Gastrocnemius medialis (tissue), 4 donors: Measurements from ENCODE around the gene ADRA1B.

Experiments
- POLR2A ChIP-seq, 2 donors: fragments of 450-650 bp; IDR thresholded peaks; one replicate each; pipeline ENCODE4 v1.6.1; 2017; ENCODE audit warnings: antibody characterized with exemption in 2 of 2, mild to moderate bottlenecking in 2 of 2, moderate library complexity in 2 of 2
- TF ChIP-seq, protein P1 (sequence below), 5 experiments: fragments of 450-650 bp in 3 of 5; fragments of 200-600 bp in 2 of 5; sonication (generic) in 2 of 5; IDR thresholded peaks in 4 of 5; conservative IDR thresholded peaks in 1 of 5; 1 replicate in 4 of 5; 2 replicates in 1 of 5; pipeline ENCODE4 v1.5.1; 2016 to 2019; ENCODE audit warnings: antibody characterized with exemption in 5 of 5, mild to moderate bottlenecking in 3 of 5, moderate library complexity in 3 of 5

DNA sequence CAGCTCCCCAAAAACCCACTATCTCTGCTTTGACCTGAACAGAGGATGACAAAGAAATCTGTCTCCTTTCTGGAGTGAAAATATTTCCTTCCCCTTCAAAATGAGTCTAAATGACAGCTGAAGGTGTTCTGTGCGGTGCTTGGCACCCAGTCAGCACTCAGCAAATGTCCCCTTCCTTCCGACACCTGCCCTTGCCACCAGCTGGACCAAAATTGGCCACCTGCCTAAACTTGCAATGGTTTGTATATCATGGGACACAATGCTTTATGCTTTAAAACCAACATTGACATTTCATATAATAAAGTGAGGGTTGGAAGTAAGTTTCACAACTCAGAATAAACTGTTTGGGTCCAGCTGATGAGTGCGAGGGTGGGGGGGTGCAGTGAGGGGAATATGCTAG, 85.2 kb downstream of the ADRA1B start:
- TF ChIP-seq, protein P1, sequence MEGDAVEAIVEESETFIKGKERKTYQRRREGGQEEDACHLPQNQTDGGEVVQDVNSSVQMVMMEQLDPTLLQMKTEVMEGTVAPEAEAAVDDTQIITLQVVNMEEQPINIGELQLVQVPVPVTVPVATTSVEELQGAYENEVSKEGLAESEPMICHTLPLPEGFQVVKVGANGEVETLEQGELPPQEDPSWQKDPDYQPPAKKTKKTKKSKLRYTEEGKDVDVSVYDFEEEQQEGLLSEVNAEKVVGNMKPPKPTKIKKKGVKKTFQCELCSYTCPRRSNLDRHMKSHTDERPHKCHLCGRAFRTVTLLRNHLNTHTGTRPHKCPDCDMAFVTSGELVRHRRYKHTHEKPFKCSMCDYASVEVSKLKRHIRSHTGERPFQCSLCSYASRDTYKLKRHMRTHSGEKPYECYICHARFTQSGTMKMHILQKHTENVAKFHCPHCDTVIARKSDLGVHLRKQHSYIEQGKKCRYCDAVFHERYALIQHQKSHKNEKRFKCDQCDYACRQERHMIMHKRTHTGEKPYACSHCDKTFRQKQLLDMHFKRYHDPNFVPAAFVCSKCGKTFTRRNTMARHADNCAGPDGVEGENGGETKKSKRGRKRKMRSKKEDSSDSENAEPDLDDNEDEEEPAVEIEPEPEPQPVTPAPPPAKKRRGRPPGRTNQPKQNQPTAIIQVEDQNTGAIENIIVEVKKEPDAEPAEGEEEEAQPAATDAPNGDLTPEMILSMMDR (IDR thresholded peaks at IDR 0.05 in 4 of 5, conservative IDR thresholded peaks at IDR 0.05 in 1 of 5), result no peak
- no peak for TF ChIP-seq POLR2A (IDR thresholded peaks at IDR 0.05)
